22Rv1 (cell line): ENCODE data around the gene SYT15B.
"Not testable (repeated sequence)": the region's sequence is repeated elsewhere in the genome, so short reads cannot be mapped to it uniquely, and the experiment has no call there.

ENCODE experiments used
- ZFX ChIP-seq: fragments of 450-650 bp; IDR thresholded peaks from 2 replicates; pipeline ENCODE4 v1.6.1; 2017; ENCODE audit warnings: antibody characterized with exemption, borderline replicate concordance
- TF ChIP-seq, protein P1 (sequence below): fragments of 450-650 bp; IDR thresholded peaks from 2 replicates; pipeline ENCODE4 v1.5.1; 2017; ENCODE audit warnings: mild to moderate bottlenecking

DNA sequence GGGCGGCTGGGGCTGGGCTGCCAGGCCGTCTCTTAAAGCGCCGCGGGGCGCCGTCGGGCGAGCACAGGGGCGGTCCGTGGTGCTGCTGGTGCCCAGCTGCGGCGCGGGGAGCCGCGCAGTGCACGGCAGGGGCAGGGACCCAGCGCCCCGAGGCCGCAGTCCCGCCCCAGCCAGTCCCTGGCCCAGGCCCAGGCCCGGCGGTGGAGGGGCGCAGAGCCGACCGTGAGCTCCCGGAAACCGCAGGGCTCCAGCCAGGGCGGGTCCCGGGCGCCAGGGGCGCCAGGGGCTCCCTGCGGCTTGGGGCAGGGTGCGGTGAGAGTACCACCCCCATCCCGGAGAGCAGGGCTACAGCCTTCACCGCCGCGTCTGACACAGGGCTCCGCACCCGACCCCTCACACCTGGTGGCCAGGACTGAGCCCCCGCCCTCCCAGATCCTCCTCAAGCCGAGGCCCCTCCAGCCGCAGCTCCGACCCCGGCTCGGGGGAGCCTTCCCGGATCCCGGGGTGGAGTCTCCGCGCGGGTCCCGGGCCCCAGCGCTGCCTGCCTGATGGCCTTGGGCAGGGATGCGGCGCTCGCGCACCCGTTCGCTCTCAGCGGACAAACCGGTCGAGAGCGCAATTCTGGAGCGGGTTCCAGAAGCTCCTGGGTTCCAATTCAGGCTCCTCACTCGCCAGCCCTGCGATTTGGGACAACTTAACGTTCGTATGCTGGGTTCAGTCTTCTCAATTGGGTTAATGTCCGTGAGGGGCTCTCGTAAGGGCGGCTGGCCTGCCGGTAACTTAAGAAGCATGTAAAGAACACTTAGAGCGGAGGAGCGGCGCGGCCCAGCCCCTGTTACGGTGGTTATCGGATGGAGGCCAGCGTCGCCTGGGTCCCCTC lies 478 bp downstream of the SYT15B start:
- TF ChIP-seq, protein P1, sequence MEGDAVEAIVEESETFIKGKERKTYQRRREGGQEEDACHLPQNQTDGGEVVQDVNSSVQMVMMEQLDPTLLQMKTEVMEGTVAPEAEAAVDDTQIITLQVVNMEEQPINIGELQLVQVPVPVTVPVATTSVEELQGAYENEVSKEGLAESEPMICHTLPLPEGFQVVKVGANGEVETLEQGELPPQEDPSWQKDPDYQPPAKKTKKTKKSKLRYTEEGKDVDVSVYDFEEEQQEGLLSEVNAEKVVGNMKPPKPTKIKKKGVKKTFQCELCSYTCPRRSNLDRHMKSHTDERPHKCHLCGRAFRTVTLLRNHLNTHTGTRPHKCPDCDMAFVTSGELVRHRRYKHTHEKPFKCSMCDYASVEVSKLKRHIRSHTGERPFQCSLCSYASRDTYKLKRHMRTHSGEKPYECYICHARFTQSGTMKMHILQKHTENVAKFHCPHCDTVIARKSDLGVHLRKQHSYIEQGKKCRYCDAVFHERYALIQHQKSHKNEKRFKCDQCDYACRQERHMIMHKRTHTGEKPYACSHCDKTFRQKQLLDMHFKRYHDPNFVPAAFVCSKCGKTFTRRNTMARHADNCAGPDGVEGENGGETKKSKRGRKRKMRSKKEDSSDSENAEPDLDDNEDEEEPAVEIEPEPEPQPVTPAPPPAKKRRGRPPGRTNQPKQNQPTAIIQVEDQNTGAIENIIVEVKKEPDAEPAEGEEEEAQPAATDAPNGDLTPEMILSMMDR: not testable (repeated sequence)
- not testable (repeated sequence) for TF ChIP-seq ZFX
